ENCODE data around the gene PDGFRB.

PDGFRB gene

DNA sequence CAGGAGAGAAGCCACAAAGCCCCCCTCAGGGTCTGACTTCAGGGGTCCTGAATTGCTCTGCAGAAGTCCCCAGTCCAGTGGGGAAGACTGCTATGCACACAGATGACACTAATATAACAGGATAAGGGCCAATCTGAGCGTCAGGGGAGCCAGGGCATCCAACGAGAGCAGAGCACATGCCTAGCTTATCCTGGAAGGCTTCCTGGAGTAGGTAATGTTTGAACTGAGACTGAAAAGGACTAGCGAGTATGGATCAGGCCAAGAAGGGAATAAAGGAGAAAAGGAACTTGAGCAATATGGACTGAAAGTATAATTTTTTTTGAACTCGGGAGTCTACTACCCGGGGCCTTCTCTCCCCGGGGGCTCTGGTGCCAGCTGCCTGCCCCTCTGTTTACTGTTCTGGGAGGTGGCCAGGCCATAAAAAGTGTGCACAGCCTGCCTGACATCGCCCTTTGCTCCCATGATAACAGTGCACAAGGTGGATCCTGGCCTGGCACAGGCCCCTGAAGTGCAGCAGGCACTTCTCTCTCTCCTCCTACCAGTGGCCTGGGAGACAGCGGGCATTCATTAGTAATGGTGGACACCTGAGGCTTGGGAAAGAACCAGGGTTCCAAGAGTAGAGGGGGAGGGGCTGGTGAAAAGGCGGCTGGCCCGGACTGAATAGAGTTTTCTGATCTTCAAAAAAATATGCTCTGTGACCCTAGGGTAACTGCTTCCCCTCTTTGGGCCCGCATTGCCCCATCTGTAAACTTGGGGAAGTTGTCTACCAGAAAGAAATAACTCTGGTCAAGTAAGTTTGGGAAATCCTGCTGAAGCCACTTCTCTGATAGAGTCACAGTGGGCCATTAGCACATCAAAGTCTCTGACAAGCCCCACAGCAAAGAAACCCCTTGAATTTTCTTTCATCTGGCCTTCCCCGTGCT is 29.6 kb upstream of the PDGFRB start:
- no peak overlapping the region for H3K4me3 Mint-ChIP-seq
- no peaks in the 10 kb centered on the region for H3K36me3 Mint-ChIP-seq (ENCODE audit: low read depth)
- TF ChIP-seq, protein P1, sequence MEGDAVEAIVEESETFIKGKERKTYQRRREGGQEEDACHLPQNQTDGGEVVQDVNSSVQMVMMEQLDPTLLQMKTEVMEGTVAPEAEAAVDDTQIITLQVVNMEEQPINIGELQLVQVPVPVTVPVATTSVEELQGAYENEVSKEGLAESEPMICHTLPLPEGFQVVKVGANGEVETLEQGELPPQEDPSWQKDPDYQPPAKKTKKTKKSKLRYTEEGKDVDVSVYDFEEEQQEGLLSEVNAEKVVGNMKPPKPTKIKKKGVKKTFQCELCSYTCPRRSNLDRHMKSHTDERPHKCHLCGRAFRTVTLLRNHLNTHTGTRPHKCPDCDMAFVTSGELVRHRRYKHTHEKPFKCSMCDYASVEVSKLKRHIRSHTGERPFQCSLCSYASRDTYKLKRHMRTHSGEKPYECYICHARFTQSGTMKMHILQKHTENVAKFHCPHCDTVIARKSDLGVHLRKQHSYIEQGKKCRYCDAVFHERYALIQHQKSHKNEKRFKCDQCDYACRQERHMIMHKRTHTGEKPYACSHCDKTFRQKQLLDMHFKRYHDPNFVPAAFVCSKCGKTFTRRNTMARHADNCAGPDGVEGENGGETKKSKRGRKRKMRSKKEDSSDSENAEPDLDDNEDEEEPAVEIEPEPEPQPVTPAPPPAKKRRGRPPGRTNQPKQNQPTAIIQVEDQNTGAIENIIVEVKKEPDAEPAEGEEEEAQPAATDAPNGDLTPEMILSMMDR (IDR thresholded peaks at IDR 0.05; ENCODE audit: unreplicated experiment in 3 of 3), result no peak
- peaks cover 28% of the 10 kb centered on the region for H3K27me3 Mint-ChIP-seq (ENCODE audit: low read depth)
- peaks cover 27% of the 10 kb centered on the region for H3K4me1 Mint-ChIP-seq
- H3K27ac Mint-ChIP-seq, result no peak overlapping the region
- no peaks in the 10 kb centered on the region for H3K9me3 Mint-ChIP-seq

DNA sequence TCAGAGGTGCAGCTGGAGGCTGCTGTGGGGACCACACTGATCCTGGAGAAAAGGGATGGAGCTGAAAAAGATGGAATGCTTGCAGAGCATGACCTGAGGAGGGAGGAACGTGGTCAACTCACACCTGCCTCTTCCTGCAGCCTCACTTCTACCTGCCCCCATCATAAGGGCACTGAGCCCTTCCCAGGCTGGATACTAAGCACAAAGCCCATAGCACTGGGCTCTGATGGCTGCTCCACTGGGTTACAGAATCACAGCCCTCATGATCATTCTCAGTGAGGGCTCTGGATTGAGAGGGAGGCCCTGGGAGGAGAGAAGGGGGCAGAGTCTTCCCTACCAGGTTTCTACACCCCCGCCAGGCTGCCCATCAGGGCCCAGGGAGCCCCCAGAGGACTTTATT is 28.4 kb upstream of the PDGFRB start:
- Mint-ChIP-seq H3K27ac (no peak overlapping the region), H3K4me3 (no peak overlapping the region), H3K9me3 (no peaks in the 10 kb centered on the region), H3K27me3 (ENCODE audit: low read depth) (peaks cover 18% of the 10 kb centered on the region), H3K36me3 (ENCODE audit: low read depth) (no peaks in the 10 kb centered on the region), H3K4me1 (peaks cover 27% of the 10 kb centered on the region)
- TF ChIP-seq, protein P1 (IDR thresholded peaks at IDR 0.05; ENCODE audit: unreplicated experiment in 3 of 3), result no peak

DNA sequence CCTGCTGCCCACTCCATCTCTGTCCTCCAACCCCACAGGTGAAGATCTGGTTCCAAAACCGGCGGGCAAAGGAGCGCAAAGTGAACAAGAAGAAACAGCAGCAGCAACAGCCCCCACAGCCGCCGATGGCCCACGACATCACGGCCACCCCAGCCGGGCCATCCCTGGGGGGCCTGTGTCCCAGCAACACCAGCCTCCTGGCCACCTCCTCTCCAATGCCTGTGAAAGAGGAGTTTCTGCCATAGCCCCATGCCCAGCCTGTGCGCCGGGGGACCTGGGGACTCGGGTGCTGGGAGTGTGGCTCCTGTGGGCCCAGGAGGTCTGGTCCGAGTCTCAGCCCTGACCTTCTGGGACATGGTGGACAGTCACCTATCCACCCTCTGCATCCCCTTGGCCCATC is 27.8 kb upstream of the PDGFRB start:
- H3K4me3 Mint-ChIP-seq, result no peak overlapping the region
- H3K36me3 Mint-ChIP-seq (ENCODE audit: low read depth), result no peaks in the 10 kb centered on the region
- TF ChIP-seq, protein P1 (IDR thresholded peaks at IDR 0.05; ENCODE audit: unreplicated experiment in 3 of 3), result no peak
- peaks cover 12% of the 10 kb centered on the region for H3K27me3 Mint-ChIP-seq (ENCODE audit: low read depth)
- no peak overlapping the region for H3K27ac Mint-ChIP-seq
- peaks cover 27% of the 10 kb centered on the region for H3K4me1 Mint-ChIP-seq
- no peaks in the 10 kb centered on the region for H3K9me3 Mint-ChIP-seq

DNA sequence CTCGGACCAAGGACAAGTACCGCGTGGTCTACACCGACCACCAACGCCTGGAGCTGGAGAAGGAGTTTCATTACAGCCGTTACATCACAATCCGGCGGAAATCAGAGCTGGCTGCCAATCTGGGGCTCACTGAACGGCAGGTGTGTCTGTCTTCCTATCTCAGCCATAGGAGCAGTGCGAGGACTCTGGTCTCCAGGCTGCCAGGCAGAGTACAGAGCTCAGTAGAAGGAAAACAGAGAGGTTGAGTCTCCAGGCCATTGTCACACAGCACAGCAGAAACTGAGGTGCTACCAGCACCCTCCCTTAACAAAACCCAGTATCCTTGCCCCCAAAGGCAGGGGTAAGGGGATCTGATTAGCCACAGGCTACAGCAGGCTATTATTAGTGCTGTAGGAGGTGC is 27.1 kb upstream of the PDGFRB start:
- TF ChIP-seq, protein P1 (IDR thresholded peaks at IDR 0.05; ENCODE audit: unreplicated experiment in 3 of 3), result no peak
- Mint-ChIP-seq H3K27ac (peak overlapping the region in 2 of 3 experiments; percentile 64 to 72), H3K36me3 (ENCODE audit: low read depth) (no peaks in the 10 kb centered on the region), H3K4me3 (no peak overlapping the region), H3K9me3 (no peaks in the 10 kb centered on the region), H3K4me1 (peaks cover 26% of the 10 kb centered on the region), H3K27me3 (ENCODE audit: low read depth) (peaks cover 11% of the 10 kb centered on the region)

DNA sequence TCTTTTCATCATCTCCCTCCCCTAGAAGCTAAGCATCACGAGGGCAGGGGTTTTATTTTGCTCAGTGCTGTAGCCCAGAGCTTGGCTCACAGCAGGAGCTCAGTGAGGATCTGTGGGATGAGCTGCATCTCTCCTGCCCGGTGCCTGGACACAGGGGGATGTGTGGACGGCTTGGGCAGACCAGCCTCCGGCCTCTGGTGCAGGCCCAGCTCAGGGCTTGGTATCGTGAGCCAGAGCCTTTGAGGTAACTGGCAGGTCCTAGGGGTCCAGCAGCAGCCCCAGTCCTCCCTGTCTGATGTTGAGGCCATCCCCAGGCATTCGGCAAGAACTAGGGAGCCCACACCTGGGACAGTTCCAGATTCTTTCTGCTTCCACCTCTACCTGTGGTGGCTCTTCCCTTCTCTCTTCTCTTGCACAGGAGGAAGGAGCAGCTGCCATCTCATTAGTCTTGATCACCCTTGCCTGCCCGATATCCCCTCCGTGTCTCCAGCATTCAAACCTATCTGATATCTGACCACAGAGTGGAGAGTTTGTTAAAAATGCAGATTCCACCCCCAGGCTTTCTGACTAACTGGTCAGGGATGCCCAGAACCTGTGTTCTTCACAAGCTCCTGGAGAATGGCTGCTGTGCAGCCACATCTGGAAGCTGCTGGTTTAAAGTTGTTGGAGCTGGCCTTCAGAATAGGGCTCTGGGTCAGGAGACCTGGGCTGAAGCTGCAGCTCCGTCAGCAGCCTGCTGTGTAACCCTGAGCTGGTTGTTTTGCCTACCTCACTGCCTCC is 26.3 kb upstream of the PDGFRB start:
- H3K4me3 Mint-ChIP-seq, result no peak overlapping the region
- peaks cover 20% of the 10 kb centered on the region for H3K4me1 Mint-ChIP-seq

More for the DNA sequence above, 26.3 kb upstream of the PDGFRB start:
- Mint-ChIP-seq H3K36me3 (ENCODE audit: low read depth) (no peaks in the 10 kb centered on the region), H3K27me3 (ENCODE audit: low read depth) (peaks cover 10% of the 10 kb centered on the region), H3K27ac (peak overlapping the region; percentile 48 to 92 (median 55)), H3K9me3 (no peaks in the 10 kb centered on the region)
- TF ChIP-seq, protein P1 (IDR thresholded peaks at IDR 0.05; ENCODE audit: unreplicated experiment in 3 of 3), result no peak
